HL-60 (cell line): ENCODE results near the gene PTPRN2.

Experiments used
- GABPA ChIP-seq: IDR thresholded peaks from 2 replicates; pipeline ENCODE4 v1.6.1; 2012; ENCODE audit warnings: low read depth
- POLR2AphosphoS5 ChIP-seq: IDR thresholded peaks from 2 replicates; pipeline ENCODE4 v1.6.1; 2012; ENCODE audit warnings: low read depth
- REST ChIP-seq: IDR thresholded peaks from 2 replicates; pipeline ENCODE4 v1.6.1; 2012; ENCODE audit warnings: low read depth; ENCODE audit not compliant: insufficient replicate concordance
- SPI1 ChIP-seq: IDR thresholded peaks from 2 replicates; pipeline ENCODE4 v1.6.1; 2012; ENCODE audit warnings: low read depth, mild to moderate bottlenecking, borderline replicate concordance
- TF ChIP-seq, protein P1 (sequence below): IDR thresholded peaks from one replicate; pipeline ENCODE4 v1.5.1; 2011; ENCODE audit warnings: low read length, control low read depth, inconsistent platforms; ENCODE audit not compliant: insufficient read depth

- TF ChIP-seq, protein P1, sequence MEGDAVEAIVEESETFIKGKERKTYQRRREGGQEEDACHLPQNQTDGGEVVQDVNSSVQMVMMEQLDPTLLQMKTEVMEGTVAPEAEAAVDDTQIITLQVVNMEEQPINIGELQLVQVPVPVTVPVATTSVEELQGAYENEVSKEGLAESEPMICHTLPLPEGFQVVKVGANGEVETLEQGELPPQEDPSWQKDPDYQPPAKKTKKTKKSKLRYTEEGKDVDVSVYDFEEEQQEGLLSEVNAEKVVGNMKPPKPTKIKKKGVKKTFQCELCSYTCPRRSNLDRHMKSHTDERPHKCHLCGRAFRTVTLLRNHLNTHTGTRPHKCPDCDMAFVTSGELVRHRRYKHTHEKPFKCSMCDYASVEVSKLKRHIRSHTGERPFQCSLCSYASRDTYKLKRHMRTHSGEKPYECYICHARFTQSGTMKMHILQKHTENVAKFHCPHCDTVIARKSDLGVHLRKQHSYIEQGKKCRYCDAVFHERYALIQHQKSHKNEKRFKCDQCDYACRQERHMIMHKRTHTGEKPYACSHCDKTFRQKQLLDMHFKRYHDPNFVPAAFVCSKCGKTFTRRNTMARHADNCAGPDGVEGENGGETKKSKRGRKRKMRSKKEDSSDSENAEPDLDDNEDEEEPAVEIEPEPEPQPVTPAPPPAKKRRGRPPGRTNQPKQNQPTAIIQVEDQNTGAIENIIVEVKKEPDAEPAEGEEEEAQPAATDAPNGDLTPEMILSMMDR, result peak; percentile 3
- TF ChIP-seq SPI1 (no peak), POLR2AphosphoS5 (no peak), GABPA (no peak), REST (no peak)
Measured at GRCh38 chr7:158394936-158395335, 192.7 kb downstream of the PTPRN2 start.
